NOMO-1 treated with dmso at 0.1 percent for 144 hours (cell line): ENCODE results near the gene TPRA1.

Experiments used
- DNase-seq: peaks from one replicate; lab custom pipeline; 2025; ENCODE audit not compliant: unreplicated experiment; lab: John Stamatoyannopoulos, UW

Gene TPRA1

GRCh38 chr3:127593178-127593577 lies 2.6 kb upstream of the TPRA1 start:
- DNase-seq: no peak

GRCh38 chr3:127590282-127590592 lies 296 bp downstream of the TPRA1 start:
- DNase-seq: no peak

- DNase-seq: no peak
Observed at GRCh38 chr3:127589600-127590281, 792 bp downstream of the TPRA1 start.

- no peak for DNase-seq
Observed at GRCh38 chr3:127588806-127589577, 1.5 kb downstream of the TPRA1 start.

GRCh38 chr3:127587876-127588275 lies 2.7 kb downstream of the TPRA1 start:
- no peak for DNase-seq

GRCh38 chr3:127585813-127586413 lies 4.6 kb downstream of the TPRA1 start:
- no peak for DNase-seq

GRCh38 chr3:127585163-127585812 lies 5.2 kb downstream of the TPRA1 start:
- no peak for DNase-seq

GRCh38 chr3:127584734-127585133 lies 5.8 kb downstream of the TPRA1 start:
- no peak for DNase-seq

GRCh38 chr3:127580327-127581060 lies 10.0 kb downstream of the TPRA1 start:
- DNase-seq: no peak

GRCh38 chr3:127578802-127579201 lies 11.7 kb downstream of the TPRA1 start:
- no peak for DNase-seq

- DNase-seq: no peak
Observed at GRCh38 chr3:127578168-127578567, 12.4 kb downstream of the TPRA1 start.

GRCh38 chr3:127577448-127577847 lies 13.1 kb downstream of the TPRA1 start:
- DNase-seq: no peak

- peak; percentile 86 for DNase-seq
Observed at GRCh38 chr3:127574880-127575878, 15.4 kb downstream of the TPRA1 start.

- no peak for DNase-seq
Observed at GRCh38 chr3:127573912-127574311, 16.6 kb downstream of the TPRA1 start.

GRCh38 chr3:127573401-127573800 lies 17.1 kb downstream of the TPRA1 start:
- no peak for DNase-seq

GRCh38 chr3:127572735-127573134 lies 17.8 kb downstream of the TPRA1 start:
- DNase-seq: no peak

GRCh38 chr3:127572186-127572585 lies 18.3 kb downstream of the TPRA1 start:
- no peak for DNase-seq

GRCh38 chr3:127570520-127570919 lies 20.0 kb downstream of the TPRA1 start:
- no peak for DNase-seq

GRCh38 chr3:127569160-127569559 lies 21.4 kb downstream of the TPRA1 start:
- no peak for DNase-seq

- no peak for DNase-seq
Observed at GRCh38 chr3:127568586-127568985, 21.9 kb downstream of the TPRA1 start.
